Head of caudate nucleus (tissue), 42 donors: ENCODE measurements around the gene TNFSF11.

Source experiments
- DNase-seq, 42 donors: peaks; one replicate each; pipeline versions ENCODE4 v3.0.0 to v3.0.0-alpha.2; 2020 to 2021; ENCODE audit warnings: mixed read lengths in 7 of 42
- intact Hi-C: fragments of 100-400 bp; cut with DNase I; formaldehyde crosslinking; loops from one replicate; pipeline ENCODE4 v1.15.0; 2022

TNFSF11 gene

DNA sequence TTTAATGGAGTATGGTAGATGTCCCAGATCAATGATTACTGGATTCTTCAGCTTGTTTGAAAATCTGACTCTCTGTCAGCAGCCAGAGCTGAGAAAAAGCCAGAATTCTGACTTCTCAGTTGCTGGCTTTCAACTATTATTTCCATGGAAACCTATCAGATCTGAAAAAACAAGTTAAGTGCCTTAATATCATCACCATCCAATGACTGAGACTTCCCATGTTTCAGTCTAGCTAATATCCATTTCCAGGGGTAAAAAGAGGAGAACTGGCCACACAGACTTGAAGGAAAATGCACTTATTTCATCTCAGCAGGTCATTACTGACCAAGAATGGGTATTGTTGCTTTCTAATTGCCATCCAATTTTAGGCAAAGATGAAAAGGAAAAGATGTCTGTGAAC lies 75.2 kb downstream of the TNFSF11 start:
- intact Hi-C loops: no loop called here
- peak in 2 of 42 donors; percentile 6 to 9 for DNase-seq

- DNase-seq: no peak
- intact Hi-C loops: no loop called here
Measured at GRCh38 chr13:42649831-42650230, 75.9 kb downstream of the TNFSF11 start.

- intact Hi-C loops: no loop called here
- no peak for DNase-seq
Measured at GRCh38 chr13:42650506-42650905, 76.6 kb downstream of the TNFSF11 start.

GRCh38 chr13:42651936-42652641 lies 78.1 kb downstream of the TNFSF11 start:
- intact Hi-C loops: no loop called here

GRCh38 chr13:42652642-42653415 lies 78.9 kb downstream of the TNFSF11 start:
- no peak for DNase-seq
- intact Hi-C loops: no loop called here

More at GRCh38 chr13:42651936-42652641, 78.1 kb downstream of the TNFSF11 start:
- DNase-seq: peak in 18 of 42 donors; percentile 6 to 65 (median 28)

- intact Hi-C loops: no loop called here
Measured at GRCh38 chr13:42653679-42654078, 79.7 kb downstream of the TNFSF11 start.

DNA sequence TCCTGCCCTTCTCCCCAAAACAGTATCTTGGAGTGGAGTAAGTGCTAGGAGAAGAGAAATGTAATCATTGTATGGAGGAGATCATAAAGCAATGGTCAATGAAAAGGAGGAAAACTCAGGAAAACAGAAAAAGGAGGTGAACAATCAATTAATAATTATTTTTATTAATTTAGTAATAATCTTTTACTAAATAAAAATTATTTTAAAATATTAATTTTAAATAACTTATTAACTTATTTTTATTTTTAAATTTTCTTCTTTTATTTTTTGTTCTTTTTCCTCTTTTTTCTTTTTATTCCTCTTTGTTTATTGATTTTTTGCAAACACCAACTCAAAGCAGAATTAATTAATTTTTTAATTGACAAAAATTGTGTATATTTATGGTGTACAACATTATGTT lies 80.3 kb downstream of the TNFSF11 start:
- no peak for DNase-seq
- intact Hi-C loops: no loop called here

More at GRCh38 chr13:42653679-42654078, 79.7 kb downstream of the TNFSF11 start:
- no peak for DNase-seq

DNA sequence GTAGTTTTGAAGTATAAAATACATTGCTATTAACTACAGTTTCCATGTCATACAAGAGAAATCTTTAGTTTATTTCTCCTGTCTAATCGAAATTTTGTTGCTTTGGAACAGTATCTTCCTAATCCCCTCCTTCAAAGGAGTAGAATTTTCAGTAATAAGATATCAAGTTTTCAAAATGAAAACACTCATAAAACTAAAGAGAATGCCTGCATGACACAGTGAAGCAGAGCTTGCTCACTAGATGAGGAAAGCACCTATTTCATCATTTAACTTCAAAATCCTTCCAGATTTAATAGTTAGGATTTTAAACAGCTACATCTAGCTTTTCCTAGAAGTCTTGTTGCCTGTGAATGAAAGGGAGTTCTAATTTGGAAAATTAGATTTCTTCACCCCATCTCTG lies 80.8 kb downstream of the TNFSF11 start:
- intact Hi-C loops: no loop called here

GRCh38 chr13:42656161-42656560 lies 82.2 kb downstream of the TNFSF11 start:
- DNase-seq: no peak
- intact Hi-C loops: no loop called here

More for the DNA sequence above, 80.8 kb downstream of the TNFSF11 start:
- DNase-seq: no peak

DNA sequence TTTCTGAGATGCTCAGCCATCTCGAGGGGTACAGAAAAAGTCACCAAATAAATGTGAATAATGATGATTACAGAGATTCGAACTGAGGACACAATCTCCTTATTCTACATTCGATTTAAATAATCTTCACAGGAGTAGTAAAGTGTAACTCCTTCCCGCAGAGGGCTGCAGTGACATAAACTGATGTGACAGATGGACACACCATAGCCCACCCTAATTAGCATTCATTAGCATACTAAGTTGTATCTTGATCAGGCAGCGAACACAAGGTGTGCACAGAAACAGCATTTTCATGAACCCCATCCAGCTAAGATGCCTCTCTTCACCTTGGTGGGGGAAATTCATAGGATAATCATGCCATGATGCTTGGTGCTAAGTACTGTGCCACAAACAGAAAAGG lies 83.0 kb downstream of the TNFSF11 start:
- intact Hi-C loops: no loop called here
- no peak for DNase-seq
